Lower leg skin (tissue), 4 donors: ENCODE data around the gene PYGO1. TPM values are rescaled to one million over a fixed set of nuclear protein-coding genes. Genes with fewer than 3 reads are reported as not detected.
A peak's percentile ranks its signal among the peaks of the same experiment; 100 is the strongest.

ENCODE experiments used
- DNase-seq, 2 donors: peaks; one replicate each; pipeline ENCODE4 v3.0.0-alpha.2; 2019; ENCODE audit warnings: low spot score in 2 of 2
- H3K4me3 ChIP-seq: fragments of 200-600 bp; sonication (generic); 2 replicates; pipeline ENCODE4 v1.5.1; 2017; ENCODE audit warnings: mild to moderate bottlenecking, low read depth; ENCODE audit not compliant: poor library complexity, severe bottlenecking
- CTCF ChIP-seq, 3 donors: fragments of 450-650 bp; IDR thresholded peaks; one replicate each; pipeline ENCODE4 v1.5.1; 2016; ENCODE audit warnings: antibody characterized with exemption in 3 of 3, mild to moderate bottlenecking in 3 of 3, moderate library complexity in 2 of 3
- POLR2A ChIP-seq, 2 donors: fragments of 450-650 bp; IDR thresholded peaks; one replicate each; pipeline ENCODE4 v1.6.1; 2016 to 2017; ENCODE audit warnings: antibody characterized with exemption in 2 of 2, mild to moderate bottlenecking in 1 of 2, moderate library complexity in 1 of 2
- WGBS, 2 donors: methylation state at CpG; one replicate each; pipeline ENCODE4 v1.1.5; 2018; 5-methylcytosine and 5-hydroxymethylcytosine counted together
- intact Hi-C: fragments of 100-400 bp; cut with DNase I; formaldehyde crosslinking; loops from one replicate; pipeline ENCODE4 v1.15.0; 2023; ENCODE audit warnings: low total_unique reads
- total RNA-seq, 4 donors: library from RNA; depleted of rRNA; stranded (reverse); fragments of >200 nt; gene quantifications; one replicate each; pipeline ENCODE4 v1.1.0, GENCODE V29; 2016

Gene PYGO1, protein sequence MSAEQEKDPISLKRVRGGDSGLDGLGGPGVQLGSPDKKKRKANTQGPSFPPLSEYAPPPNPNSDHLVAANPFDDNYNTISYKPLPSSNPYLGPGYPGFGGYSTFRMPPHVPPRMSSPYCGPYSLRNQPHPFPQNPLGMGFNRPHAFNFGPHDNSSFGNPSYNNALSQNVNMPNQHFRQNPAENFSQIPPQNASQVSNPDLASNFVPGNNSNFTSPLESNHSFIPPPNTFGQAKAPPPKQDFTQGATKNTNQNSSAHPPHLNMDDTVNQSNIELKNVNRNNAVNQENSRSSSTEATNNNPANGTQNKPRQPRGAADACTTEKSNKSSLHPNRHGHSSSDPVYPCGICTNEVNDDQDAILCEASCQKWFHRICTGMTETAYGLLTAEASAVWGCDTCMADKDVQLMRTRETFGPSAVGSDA
- 1 to 10 TPM; 1.8 to 4.1 (median 3.2) TPM for total RNA-seq

GRCh38 chr15:55588070-55588814 is at the start of gene PYGO1:
Gene PYGO1, minus strand, starts transcription at chr15:55588345. Its CDS starts 462 bp downstream, at chr15:55587883.
- no peak for TF ChIP-seq POLR2A (IDR thresholded peaks at IDR 0.05)
- TF ChIP-seq CTCF (IDR thresholded peaks at IDR 0.05) = no peak
- 1% methylated on average over 32 of the region's 107 CpGs; no CpG with 5 or more reads in 1 of the 2 donors for WGBS, 2 donors
- DNase-seq = peak; percentile 18 to 87
- intact Hi-C loops = no loop called here
- H3K4me3 ChIP-seq = peak within 1 kb of the TSS; percentile 68

GRCh38 chr15:55637086-55637485 is 48.9 kb upstream of the PYGO1 start:
- 91 to 94% methylated on average over 3 of the region's 3 CpGs for WGBS, 2 donors
- no peak for TF ChIP-seq POLR2A (IDR thresholded peaks at IDR 0.05)
- no peak for TF ChIP-seq CTCF (IDR thresholded peaks at IDR 0.05)
- intact Hi-C loops = no loop called here
- DNase-seq = no peak
- no peak overlapping the region for H3K4me3 ChIP-seq

DNA sequence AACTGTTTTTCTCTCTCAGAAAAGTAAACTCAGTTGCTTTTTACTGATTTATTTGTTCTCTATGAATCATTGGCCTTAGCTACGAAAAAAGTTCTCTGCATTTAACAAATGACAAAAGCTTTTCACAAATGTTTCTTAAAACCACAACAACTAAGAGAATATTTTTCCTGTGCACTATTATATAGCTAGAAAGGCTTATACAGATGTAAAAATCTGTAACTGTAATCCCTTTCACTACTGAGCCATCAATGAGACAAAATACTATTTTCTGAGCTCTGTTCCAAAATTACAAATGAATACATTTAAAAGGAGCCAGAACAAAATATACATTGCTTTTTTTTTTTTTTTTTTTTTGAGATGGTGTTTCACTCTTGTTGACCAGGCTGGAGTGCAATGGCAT is 45.6 kb upstream of the PYGO1 start:
- TF ChIP-seq POLR2A (IDR thresholded peaks at IDR 0.05) (no peak), CTCF (IDR thresholded peaks at IDR 0.05) (no peak)
- H3K4me3 ChIP-seq = no peak overlapping the region
- DNase-seq = no peak
- intact Hi-C loops = no loop called here
- 81 to 83% methylated on average over 1 of the region's 1 CpG for WGBS, 2 donors

DNA sequence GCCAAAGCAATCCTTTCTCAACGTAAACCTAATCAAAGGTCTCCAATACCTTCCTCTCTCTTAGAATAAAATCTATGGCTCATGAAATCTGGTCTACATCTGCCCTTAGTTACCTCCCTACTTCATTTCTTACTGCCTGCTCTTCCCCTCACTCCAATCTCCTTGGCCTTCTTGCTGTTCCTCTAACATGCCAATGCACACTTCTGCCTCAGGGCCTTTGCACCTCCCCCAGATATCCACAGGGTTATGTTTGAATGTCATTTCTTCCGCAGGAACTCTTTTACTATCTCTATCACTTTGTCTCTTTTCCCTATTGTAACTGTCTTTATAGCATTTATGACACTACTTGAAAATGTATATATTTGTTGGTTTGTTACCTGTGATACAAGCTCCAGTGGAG is 44.3 kb upstream of the PYGO1 start:
- TF ChIP-seq CTCF (IDR thresholded peaks at IDR 0.05) = no peak
- TF ChIP-seq POLR2A (IDR thresholded peaks at IDR 0.05) = no peak

DNA sequence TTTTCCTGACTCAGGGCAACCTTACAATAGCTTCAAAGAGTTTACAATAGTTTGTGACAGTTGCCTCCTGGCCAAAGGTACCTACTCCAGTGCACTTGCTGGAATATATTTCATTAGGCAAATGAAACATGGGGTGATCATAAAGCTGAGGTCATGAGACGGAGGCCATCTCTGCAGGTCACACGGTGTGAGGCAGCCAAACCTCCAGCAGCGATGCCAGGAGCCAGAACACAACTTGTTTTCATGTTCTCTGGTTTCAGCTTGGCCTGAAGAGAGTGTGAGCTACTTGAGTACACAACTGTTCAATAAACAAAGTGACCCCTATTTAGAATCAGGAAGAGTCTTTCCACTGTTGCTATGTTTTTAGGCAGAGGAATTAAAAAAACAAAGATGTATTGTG is 42.7 kb upstream of the PYGO1 start:
- TF ChIP-seq CTCF (IDR thresholded peaks at IDR 0.05) (no peak), POLR2A (IDR thresholded peaks at IDR 0.05) (no peak)
- no peak for DNase-seq
- intact Hi-C loops = no loop called here
- WGBS, 2 donors = 61 to 73% methylated on average over 3 of the region's 3 CpGs
- no peak overlapping the region for H3K4me3 ChIP-seq

More for the DNA sequence above, 44.3 kb upstream of the PYGO1 start:
- intact Hi-C loops = no loop called here
- 92 to 94% methylated on average over 2 of the region's 2 CpGs for WGBS, 2 donors
- no peak overlapping the region for H3K4me3 ChIP-seq
- DNase-seq = no peak
